Astrocyte (in vitro differentiated cells and primary cell): ENCODE data around the gene SHROOM2.

Source experiments
- CTCF ChIP-seq: IDR thresholded peaks from 2 replicates; pipeline ENCODE4 v1.5.1; 2011; ENCODE audit warnings: low read depth, mild to moderate bottlenecking, inconsistent platforms, low read length, moderate library complexity; ENCODE audit not compliant: insufficient read depth
- EZH2 ChIP-seq: IDR thresholded peaks from 2 replicates; pipeline ENCODE4 v1.6.1; 2012; ENCODE audit warnings: mild to moderate bottlenecking, low read length, inconsistent platforms; ENCODE audit not compliant: insufficient read depth

- TF ChIP-seq CTCF: no peak
- TF ChIP-seq EZH2: no peak
These were observed 19.7 kb downstream of the SHROOM2 start for GRCh38 chrX:9805956-9806355.
